ENCODE measurements around the gene PKNOX2.

Gene PKNOX2

GRCh38 chr11:125312812-125313211 lies 148.3 kb downstream of the PKNOX2 start:
- Histone ChIP-seq H3K27ac (ENCODE audit: low read length) (no peak overlapping the region), H3K9me3 (ENCODE audit: control insufficient read depth, low read depth, low read length) (peaks cover 3% of the 10 kb centered on the region), H3K36me3 (ENCODE audit: control insufficient read depth, low read depth, low read length) (no peaks in the 10 kb centered on the region), H3K9ac (ENCODE audit: low read length) (no peak overlapping the region), H3K27me3 (ENCODE audit: control insufficient read depth, insufficient read depth, low read length) (no peaks in the 10 kb centered on the region), H3K4me1 (ENCODE audit: control insufficient read depth, low read depth, low read length) (peaks cover 16% of the 10 kb centered on the region), H3K4me3 (ENCODE audit: low read length) (no peak overlapping the region)

- no peak overlapping the region for H3K27ac ChIP-seq (ENCODE audit: low read length)
- H3K27me3 ChIP-seq (ENCODE audit: control insufficient read depth, insufficient read depth, low read length), result no peaks in the 10 kb centered on the region
- no peak overlapping the region for H3K9ac ChIP-seq (ENCODE audit: low read length)
- peaks cover 3% of the 10 kb centered on the region for H3K9me3 ChIP-seq (ENCODE audit: control insufficient read depth, low read depth, low read length)
- H3K4me1 ChIP-seq (ENCODE audit: control insufficient read depth, low read depth, low read length), result peaks cover 16% of the 10 kb centered on the region
- no peak overlapping the region for H3K4me3 ChIP-seq (ENCODE audit: low read length)
- H3K36me3 ChIP-seq (ENCODE audit: control insufficient read depth, low read depth, low read length), result no peaks in the 10 kb centered on the region
Measured at GRCh38 chr11:125313271-125314219, 149.0 kb downstream of the PKNOX2 start.

GRCh38 chr11:125314276-125315078 lies 149.9 kb downstream of the PKNOX2 start:
- Histone ChIP-seq H3K9ac (ENCODE audit: low read length) (no peak overlapping the region), H3K27ac (ENCODE audit: low read length) (no peak overlapping the region), H3K36me3 (ENCODE audit: control insufficient read depth, low read depth, low read length) (no peaks in the 10 kb centered on the region), H3K4me3 (ENCODE audit: low read length) (no peak overlapping the region), H3K27me3 (ENCODE audit: control insufficient read depth, insufficient read depth, low read length) (no peaks in the 10 kb centered on the region), H3K4me1 (ENCODE audit: control insufficient read depth, low read depth, low read length) (peaks cover 16% of the 10 kb centered on the region), H3K9me3 (ENCODE audit: control insufficient read depth, low read depth, low read length) (peaks cover 3% of the 10 kb centered on the region)

GRCh38 chr11:125315079-125315740 lies 150.7 kb downstream of the PKNOX2 start:
- H3K27ac ChIP-seq (ENCODE audit: low read length), result no peak overlapping the region
- no peaks in the 10 kb centered on the region for H3K36me3 ChIP-seq (ENCODE audit: control insufficient read depth, low read depth, low read length)
- no peak overlapping the region for H3K9ac ChIP-seq (ENCODE audit: low read length)
- no peak overlapping the region for H3K4me3 ChIP-seq (ENCODE audit: low read length)
- H3K9me3 ChIP-seq (ENCODE audit: control insufficient read depth, low read depth, low read length), result peaks cover 3% of the 10 kb centered on the region
- H3K27me3 ChIP-seq (ENCODE audit: control insufficient read depth, insufficient read depth, low read length), result no peaks in the 10 kb centered on the region
- peaks cover 16% of the 10 kb centered on the region for H3K4me1 ChIP-seq (ENCODE audit: control insufficient read depth, low read depth, low read length)

- H3K4me3 ChIP-seq (ENCODE audit: low read length), result no peak overlapping the region
- H3K9me3 ChIP-seq (ENCODE audit: control insufficient read depth, low read depth, low read length), result peaks cover 3% of the 10 kb centered on the region
- no peak overlapping the region for H3K27ac ChIP-seq (ENCODE audit: low read length)
- no peaks in the 10 kb centered on the region for H3K27me3 ChIP-seq (ENCODE audit: control insufficient read depth, insufficient read depth, low read length)
- no peaks in the 10 kb centered on the region for H3K36me3 ChIP-seq (ENCODE audit: control insufficient read depth, low read depth, low read length)
- peaks cover 16% of the 10 kb centered on the region for H3K4me1 ChIP-seq (ENCODE audit: control insufficient read depth, low read depth, low read length)
- no peak overlapping the region for H3K9ac ChIP-seq (ENCODE audit: low read length)
Measured at GRCh38 chr11:125317416-125317815, 152.9 kb downstream of the PKNOX2 start.

GRCh38 chr11:125319649-125320048 lies 155.1 kb downstream of the PKNOX2 start:
- Histone ChIP-seq H3K9me3 (ENCODE audit: control insufficient read depth, low read depth, low read length) (peaks cover 3% of the 10 kb centered on the region), H3K4me1 (ENCODE audit: control insufficient read depth, low read depth, low read length) (peaks cover 8% of the 10 kb centered on the region), H3K36me3 (ENCODE audit: control insufficient read depth, low read depth, low read length) (no peaks in the 10 kb centered on the region), H3K27ac (ENCODE audit: low read length) (no peak overlapping the region), H3K4me3 (ENCODE audit: low read length) (no peak overlapping the region), H3K9ac (ENCODE audit: low read length) (no peak overlapping the region), H3K27me3 (ENCODE audit: control insufficient read depth, insufficient read depth, low read length) (no peaks in the 10 kb centered on the region)

- H3K27me3 ChIP-seq (ENCODE audit: control insufficient read depth, insufficient read depth, low read length), result no peaks in the 10 kb centered on the region
- peaks cover 3% of the 10 kb centered on the region for H3K9me3 ChIP-seq (ENCODE audit: control insufficient read depth, low read depth, low read length)
Measured at GRCh38 chr11:125320347-125321076, 156.0 kb downstream of the PKNOX2 start.

GRCh38 chr11:125322289-125322688 lies 157.7 kb downstream of the PKNOX2 start:
- H3K36me3 ChIP-seq (ENCODE audit: control insufficient read depth, low read depth, low read length), result no peaks in the 10 kb centered on the region
- no peak overlapping the region for H3K27ac ChIP-seq (ENCODE audit: low read length)
- no peaks in the 10 kb centered on the region for H3K27me3 ChIP-seq (ENCODE audit: control insufficient read depth, insufficient read depth, low read length)
- no peak overlapping the region for H3K9ac ChIP-seq (ENCODE audit: low read length)
- no peaks in the 10 kb centered on the region for H3K4me1 ChIP-seq (ENCODE audit: control insufficient read depth, low read depth, low read length)
- H3K9me3 ChIP-seq (ENCODE audit: control insufficient read depth, low read depth, low read length), result no peaks in the 10 kb centered on the region
- no peak overlapping the region for H3K4me3 ChIP-seq (ENCODE audit: low read length)

More at GRCh38 chr11:125320347-125321076, 156.0 kb downstream of the PKNOX2 start:
- H3K36me3 ChIP-seq (ENCODE audit: control insufficient read depth, low read depth, low read length), result no peaks in the 10 kb centered on the region
- H3K9ac ChIP-seq (ENCODE audit: low read length), result no peak overlapping the region
- no peak overlapping the region for H3K4me3 ChIP-seq (ENCODE audit: low read length)
- no peak overlapping the region for H3K27ac ChIP-seq (ENCODE audit: low read length)
- no peaks in the 10 kb centered on the region for H3K4me1 ChIP-seq (ENCODE audit: control insufficient read depth, low read depth, low read length)

- Histone ChIP-seq H3K4me3 (ENCODE audit: low read length) (no peak overlapping the region), H3K36me3 (ENCODE audit: control insufficient read depth, low read depth, low read length) (no peaks in the 10 kb centered on the region), H3K9me3 (ENCODE audit: control insufficient read depth, low read depth, low read length) (no peaks in the 10 kb centered on the region), H3K27ac (ENCODE audit: low read length) (no peak overlapping the region), H3K4me1 (ENCODE audit: control insufficient read depth, low read depth, low read length) (peaks cover 1% of the 10 kb centered on the region), H3K27me3 (ENCODE audit: control insufficient read depth, insufficient read depth, low read length) (no peaks in the 10 kb centered on the region), H3K9ac (ENCODE audit: low read length) (no peak overlapping the region)
Measured at GRCh38 chr11:125325196-125325595, 160.6 kb downstream of the PKNOX2 start.

- no peak overlapping the region for H3K4me3 ChIP-seq (ENCODE audit: low read length)
- no peak overlapping the region for H3K27ac ChIP-seq (ENCODE audit: low read length)
- peaks cover 10% of the 10 kb centered on the region for H3K4me1 ChIP-seq (ENCODE audit: control insufficient read depth, low read depth, low read length)
- H3K36me3 ChIP-seq (ENCODE audit: control insufficient read depth, low read depth, low read length), result no peaks in the 10 kb centered on the region
- H3K9ac ChIP-seq (ENCODE audit: low read length), result no peak overlapping the region
- H3K27me3 ChIP-seq (ENCODE audit: control insufficient read depth, insufficient read depth, low read length), result no peaks in the 10 kb centered on the region
- no peaks in the 10 kb centered on the region for H3K9me3 ChIP-seq (ENCODE audit: control insufficient read depth, low read depth, low read length)
Measured at GRCh38 chr11:125326126-125326525, 161.6 kb downstream of the PKNOX2 start.

Measured in iPS-18a (cell line).